Measurements from ENCODE around the gene ZNF343.
A peak's percentile ranks its signal among the peaks of the same experiment; 100 is the strongest.
"Not testable (repeated sequence)": the region's sequence is repeated elsewhere in the genome, so short reads cannot be mapped to it uniquely, and the experiment has no call there.

ZNF343 gene

GRCh38 chr20:2507875-2508630 is 662 bp downstream of the ZNF343 start:
- Mint-ChIP-seq H3K36me3 (ENCODE audit: low read depth) (peaks cover 21% of the 10 kb centered on the region), H3K27me3 (ENCODE audit: low read depth, poor library complexity) (peaks cover 37% of the 10 kb centered on the region), H3K27ac (no peak overlapping the region), H3K4me3 (peak overlapping the region; percentile 97), H3K4me1 (peaks cover 24% of the 10 kb centered on the region), H3K9me3 (peaks cover 27% of the 10 kb centered on the region)
- no peak for DNase-seq
- no peak for TF ChIP-seq CTCF (IDR thresholded peaks at IDR 0.05)

- Mint-ChIP-seq H3K4me3 (peak overlapping the region; percentile 97), H3K36me3 (ENCODE audit: low read depth) (peaks cover 25% of the 10 kb centered on the region), H3K27me3 (ENCODE audit: low read depth, poor library complexity) (peaks cover 31% of the 10 kb centered on the region), H3K27ac (no peak overlapping the region), H3K4me1 (peaks cover 24% of the 10 kb centered on the region), H3K9me3 (peaks cover 32% of the 10 kb centered on the region)
- no peak for TF ChIP-seq CTCF (IDR thresholded peaks at IDR 0.05)
- DNase-seq = no peak
Measured at GRCh38 chr20:2507464-2507863, 1.3 kb downstream of the ZNF343 start.

GRCh38 chr20:2506426-2506825 is 2.3 kb downstream of the ZNF343 start:
- peaks cover 24% of the 10 kb centered on the region for H3K4me1 Mint-ChIP-seq

GRCh38 chr20:2504803-2505202 is 3.9 kb downstream of the ZNF343 start:
- not testable (repeated sequence) for H3K4me3 Mint-ChIP-seq; DNase-seq; H3K27me3 Mint-ChIP-seq (ENCODE audit: low read depth, poor library complexity); H3K27ac Mint-ChIP-seq
- Mint-ChIP-seq H3K36me3 (ENCODE audit: low read depth) (peaks cover 48% of the 10 kb centered on the region), H3K9me3 (peaks cover 45% of the 10 kb centered on the region), H3K4me1 (peaks cover 20% of the 10 kb centered on the region)

More at GRCh38 chr20:2506426-2506825, 2.3 kb downstream of the ZNF343 start:
- Mint-ChIP-seq H3K27me3 (ENCODE audit: low read depth, poor library complexity) (peaks cover 21% of the 10 kb centered on the region), H3K9me3 (peaks cover 38% of the 10 kb centered on the region), H3K36me3 (ENCODE audit: low read depth) (peaks cover 32% of the 10 kb centered on the region)
- DNase-seq, H3K4me3 Mint-ChIP-seq, H3K27ac Mint-ChIP-seq: not testable (repeated sequence)

GRCh38 chr20:2502808-2503384 is 5.8 kb downstream of the ZNF343 start:
- Mint-ChIP-seq H3K9me3 (peaks cover 45% of the 10 kb centered on the region), H3K36me3 (ENCODE audit: low read depth) (peaks cover 63% of the 10 kb centered on the region)
- DNase-seq; H3K4me1 Mint-ChIP-seq; H3K27me3 Mint-ChIP-seq (ENCODE audit: low read depth, poor library complexity); H3K4me3 Mint-ChIP-seq; H3K27ac Mint-ChIP-seq: not testable (repeated sequence)

GRCh38 chr20:2485661-2486060 is 23.1 kb downstream of the ZNF343 start:
- Mint-ChIP-seq H3K4me1 (no peaks in the 10 kb centered on the region), H3K27me3 (ENCODE audit: low read depth, poor library complexity) (peaks cover 4% of the 10 kb centered on the region), H3K36me3 (ENCODE audit: low read depth) (peaks cover 57% of the 10 kb centered on the region), H3K9me3 (no peaks in the 10 kb centered on the region), H3K27ac (no peak overlapping the region), H3K4me3 (no peak overlapping the region)
- TF ChIP-seq CTCF (IDR thresholded peaks at IDR 0.05) = no peak
- DNase-seq = no peak

- Mint-ChIP-seq H3K27me3 (ENCODE audit: low read depth, poor library complexity) (peaks cover 4% of the 10 kb centered on the region), H3K36me3 (ENCODE audit: low read depth) (peaks cover 60% of the 10 kb centered on the region), H3K9me3 (no peaks in the 10 kb centered on the region), H3K4me3 (no peak overlapping the region), H3K4me1 (no peaks in the 10 kb centered on the region), H3K27ac (no peak overlapping the region)
- DNase-seq = no peak
- no peak for TF ChIP-seq CTCF (IDR thresholded peaks at IDR 0.05)
Measured at GRCh38 chr20:2485080-2485479, 23.6 kb downstream of the ZNF343 start.

All from nephron progenitor cell (in vitro differentiated cells).